Parathyroid adenoma (tissue), 2 donors: ENCODE results near the gene DCAF10.

Experiments
- H2AFZ ChIP-seq: fragments of 300-600 bp; sonication (generic); one replicate; pipeline ENCODE4 v1.7.0; 2017; ENCODE audit warnings: antibody characterized with exemption, mild to moderate bottlenecking
- H3K27ac ChIP-seq: fragments of 300-600 bp; sonication (generic); one replicate; pipeline ENCODE4 v1.7.0; 2017
- H3K27me3 ChIP-seq: fragments of 300-600 bp; sonication (generic); one replicate; pipeline ENCODE4 v1.7.0; 2017; ENCODE audit warnings: low read length; ENCODE audit not compliant: control insufficient read depth, insufficient read depth
- H3K36me3 ChIP-seq: fragments of 300-600 bp; sonication (generic); one replicate; pipeline ENCODE4 v1.7.0; 2017; ENCODE audit warnings: low read length; ENCODE audit not compliant: control insufficient read depth, insufficient read depth
- H3K4me1 ChIP-seq: fragments of 300-600 bp; sonication (generic); one replicate; pipeline ENCODE4 v1.7.0; 2017; ENCODE audit warnings: control low read depth
- H3K4me2 ChIP-seq: fragments of 300-600 bp; sonication (generic); one replicate; pipeline ENCODE4 v1.7.0; 2017; ENCODE audit warnings: low read length
- H3K4me3 ChIP-seq: fragments of 300-600 bp; sonication (generic); one replicate; pipeline ENCODE4 v1.7.0; 2017; ENCODE audit warnings: low read depth, low read length
- H3K79me2 ChIP-seq: fragments of 300-600 bp; sonication (generic); one replicate; pipeline ENCODE4 v1.7.0; 2017; ENCODE audit warnings: control low read depth
- H3K9ac ChIP-seq: fragments of 300-600 bp; sonication (generic); one replicate; pipeline ENCODE4 v1.7.0; 2017; ENCODE audit warnings: mild to moderate bottlenecking
- H3K9me3 ChIP-seq: fragments of 300-600 bp; sonication (generic); one replicate; pipeline ENCODE4 v1.7.0; 2017; ENCODE audit warnings: low read length; ENCODE audit not compliant: control insufficient read depth
- TF ChIP-seq, protein P1 (sequence below): fragments of 300-600 bp; sonication (generic); IDR thresholded peaks from one replicate; pipeline ENCODE4 v1.7.0; 2017; ENCODE audit warnings: antibody characterized with exemption, mild to moderate bottlenecking
- donor health status: primary hyperparathyroidism.

The DCAF10 gene

DNA sequence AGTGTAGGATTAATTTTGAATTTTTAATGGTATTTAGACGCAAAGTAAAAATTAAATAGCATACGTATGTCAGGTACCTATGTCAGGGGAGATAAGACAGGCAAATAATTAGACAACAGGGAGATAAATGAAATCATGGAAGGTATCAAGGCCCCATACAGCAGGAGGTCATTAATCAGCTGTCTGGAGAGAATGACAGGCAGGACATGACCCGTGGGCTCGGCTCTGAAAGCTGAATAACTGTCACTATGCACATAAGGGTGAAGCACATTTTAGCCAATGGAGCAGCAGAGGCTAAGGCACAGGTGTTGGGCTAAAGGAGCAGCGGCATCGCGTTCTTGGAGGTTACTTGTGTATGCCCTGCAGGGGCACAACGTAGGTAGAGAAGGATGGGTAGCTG, 91.5 kb downstream of the DCAF10 start:
- TF ChIP-seq, protein P1, sequence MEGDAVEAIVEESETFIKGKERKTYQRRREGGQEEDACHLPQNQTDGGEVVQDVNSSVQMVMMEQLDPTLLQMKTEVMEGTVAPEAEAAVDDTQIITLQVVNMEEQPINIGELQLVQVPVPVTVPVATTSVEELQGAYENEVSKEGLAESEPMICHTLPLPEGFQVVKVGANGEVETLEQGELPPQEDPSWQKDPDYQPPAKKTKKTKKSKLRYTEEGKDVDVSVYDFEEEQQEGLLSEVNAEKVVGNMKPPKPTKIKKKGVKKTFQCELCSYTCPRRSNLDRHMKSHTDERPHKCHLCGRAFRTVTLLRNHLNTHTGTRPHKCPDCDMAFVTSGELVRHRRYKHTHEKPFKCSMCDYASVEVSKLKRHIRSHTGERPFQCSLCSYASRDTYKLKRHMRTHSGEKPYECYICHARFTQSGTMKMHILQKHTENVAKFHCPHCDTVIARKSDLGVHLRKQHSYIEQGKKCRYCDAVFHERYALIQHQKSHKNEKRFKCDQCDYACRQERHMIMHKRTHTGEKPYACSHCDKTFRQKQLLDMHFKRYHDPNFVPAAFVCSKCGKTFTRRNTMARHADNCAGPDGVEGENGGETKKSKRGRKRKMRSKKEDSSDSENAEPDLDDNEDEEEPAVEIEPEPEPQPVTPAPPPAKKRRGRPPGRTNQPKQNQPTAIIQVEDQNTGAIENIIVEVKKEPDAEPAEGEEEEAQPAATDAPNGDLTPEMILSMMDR: no peak
- no peaks in the 10 kb centered on the region for H3K36me3 ChIP-seq

DNA sequence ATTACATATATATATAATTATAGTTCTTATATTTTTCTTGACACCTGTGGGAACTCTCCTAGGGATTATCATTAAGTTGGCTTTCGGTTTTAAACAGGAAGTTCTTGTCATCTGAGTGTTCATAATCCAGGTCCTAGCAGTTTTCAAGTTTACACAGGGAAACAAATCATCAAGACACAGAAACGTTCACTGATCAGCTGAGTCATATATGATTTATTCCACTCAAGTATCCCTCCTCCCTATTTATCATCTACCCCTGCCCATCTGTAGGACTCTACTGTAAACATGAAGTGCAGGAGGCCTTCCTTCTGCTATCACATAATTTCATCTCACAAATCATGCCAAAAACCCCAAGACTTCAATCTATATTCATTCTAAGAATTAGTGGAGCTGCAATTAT, 97.1 kb downstream of the DCAF10 start:
- Histone ChIP-seq H3K4me2 (no peak overlapping the region), H3K4me3 (no peak overlapping the region), H3K27me3 (no peaks in the 10 kb centered on the region), H3K79me2 (peaks cover 3% of the 10 kb centered on the region), H3K9me3 (no peaks in the 10 kb centered on the region), H3K9ac (no peak overlapping the region), H2AFZ (no peak overlapping the region), H3K4me1 (peaks cover under 1% of the 10 kb centered on the region), H3K27ac (no peak overlapping the region), H3K36me3 (no peaks in the 10 kb centered on the region)
- TF ChIP-seq, protein P1: no peak

More for the DNA sequence above, 91.5 kb downstream of the DCAF10 start:
- H3K4me3 ChIP-seq: no peak overlapping the region
- H3K9ac ChIP-seq: no peak overlapping the region
- no peak overlapping the region for H2AFZ ChIP-seq
- H3K27ac ChIP-seq: no peak overlapping the region
- no peaks in the 10 kb centered on the region for H3K27me3 ChIP-seq
- no peaks in the 10 kb centered on the region for H3K9me3 ChIP-seq
- H3K79me2 ChIP-seq: no peaks in the 10 kb centered on the region
- H3K4me2 ChIP-seq: no peak overlapping the region
- H3K4me1 ChIP-seq: no peaks in the 10 kb centered on the region

DNA sequence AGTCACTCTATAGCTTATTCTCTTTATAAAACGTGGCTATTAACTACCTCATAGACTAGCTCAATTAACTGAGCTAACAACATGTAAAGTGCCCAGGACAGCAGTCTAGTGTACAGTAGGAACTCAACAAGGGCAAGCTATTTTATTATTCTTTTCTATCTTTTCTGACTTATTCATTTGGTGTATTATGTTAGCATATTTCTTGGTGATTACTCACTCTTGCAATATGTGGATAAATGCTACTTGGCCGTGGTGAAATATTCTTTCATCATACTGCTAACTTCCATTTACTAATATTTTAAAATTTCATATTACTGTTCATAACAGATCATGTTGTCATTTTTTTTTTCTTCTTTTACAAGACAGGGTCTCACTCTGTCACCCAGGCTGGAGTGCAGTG, 98.4 kb downstream of the DCAF10 start:
- peaks cover 4% of the 10 kb centered on the region for H3K4me1 ChIP-seq
- no peak overlapping the region for H2AFZ ChIP-seq
- H3K36me3 ChIP-seq: no peaks in the 10 kb centered on the region
- no peaks in the 10 kb centered on the region for H3K27me3 ChIP-seq
- H3K27ac ChIP-seq: no peak overlapping the region
- no peak overlapping the region for H3K4me2 ChIP-seq
- no peak overlapping the region for H3K9ac ChIP-seq
- H3K4me3 ChIP-seq: no peak overlapping the region
- H3K9me3 ChIP-seq: no peaks in the 10 kb centered on the region
- TF ChIP-seq, protein P1: no peak
- peaks cover 3% of the 10 kb centered on the region for H3K79me2 ChIP-seq

DNA sequence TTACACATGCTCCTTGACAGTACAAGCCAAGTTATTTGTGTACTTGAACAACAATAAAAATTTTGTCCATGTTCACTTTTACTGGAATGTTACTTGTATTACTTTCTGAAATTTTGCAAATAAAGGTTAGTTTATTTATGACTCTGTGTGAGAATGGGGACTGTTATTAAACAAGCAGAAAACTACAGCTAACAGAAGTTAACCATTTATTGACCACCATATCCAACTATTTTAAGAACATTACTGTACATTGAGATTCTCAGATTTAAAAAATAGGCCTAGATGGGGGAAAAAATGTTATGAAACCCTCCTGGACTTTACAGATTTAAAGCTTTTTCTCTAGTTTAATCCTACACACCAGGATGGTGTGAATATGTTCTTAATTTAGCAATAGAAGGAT, 101.5 kb downstream of the DCAF10 start:
- H3K27me3 ChIP-seq: no peaks in the 10 kb centered on the region
- H3K79me2 ChIP-seq: peaks cover 3% of the 10 kb centered on the region
- H3K4me1 ChIP-seq: peaks cover 4% of the 10 kb centered on the region
- H3K4me3 ChIP-seq: no peak overlapping the region
- no peaks in the 10 kb centered on the region for H3K9me3 ChIP-seq
- TF ChIP-seq, protein P1: no peak
- H3K4me2 ChIP-seq: peak overlapping the region; percentile 81
- H3K36me3 ChIP-seq: no peaks in the 10 kb centered on the region
- no peak overlapping the region for H2AFZ ChIP-seq
- no peak overlapping the region for H3K9ac ChIP-seq
- H3K27ac ChIP-seq: no peak overlapping the region

DNA sequence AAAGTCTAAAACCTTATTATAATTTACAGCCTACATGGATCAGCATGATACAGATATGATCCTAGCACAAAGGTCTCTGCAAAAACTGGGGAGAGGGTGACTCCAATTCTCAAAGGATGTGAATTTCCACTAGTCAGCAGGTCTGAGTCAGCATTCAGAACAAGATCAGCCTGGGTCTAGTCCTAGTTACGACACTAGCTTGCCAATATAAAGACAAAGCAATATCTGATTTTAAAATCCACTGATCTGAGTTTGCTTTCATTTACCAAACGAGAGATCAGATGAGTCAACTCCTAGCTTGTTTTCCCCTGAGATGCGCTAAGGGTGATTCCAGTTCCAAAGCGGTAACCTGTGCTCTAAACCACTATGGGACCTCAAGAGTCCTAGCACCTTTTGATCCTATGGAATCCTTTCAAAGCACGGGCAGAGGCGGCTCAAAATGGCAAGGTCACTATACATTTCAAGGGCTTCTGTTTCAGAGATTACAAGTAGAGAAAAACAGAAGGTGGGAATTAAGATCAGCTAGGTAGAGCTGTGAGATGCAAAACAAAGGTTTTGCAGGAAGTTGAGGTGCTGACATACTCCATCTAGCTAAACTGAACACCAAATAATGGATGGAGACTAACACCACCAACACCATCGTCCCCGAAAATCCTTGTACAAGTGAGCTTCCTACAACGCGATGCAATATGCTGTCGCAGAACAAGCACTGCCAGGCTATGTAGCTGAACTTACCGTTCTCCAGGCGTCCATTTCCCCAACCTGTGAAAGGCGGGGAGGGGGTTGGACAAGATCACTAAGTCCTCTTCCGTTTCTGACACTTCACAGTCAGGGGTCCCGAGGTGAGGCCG, 102.4 kb downstream of the DCAF10 start:
- Histone ChIP-seq H3K4me3 (peak overlapping the region; percentile 82), H3K4me1 (peaks cover 4% of the 10 kb centered on the region), H3K9ac (peak overlapping the region; percentile 28), H3K79me2 (peaks cover 3% of the 10 kb centered on the region), H3K27ac (peak overlapping the region; percentile 84), H3K27me3 (no peaks in the 10 kb centered on the region), H3K4me2 (peak overlapping the region; percentile 81), H3K9me3 (no peaks in the 10 kb centered on the region), H3K36me3 (no peaks in the 10 kb centered on the region), H2AFZ (peak overlapping the region; percentile 88)
- TF ChIP-seq, protein P1: no peak
